ENCODE measurements around the gene TPRA1.

The TPRA1 gene

GRCh38 chr3:127593178-127593577 is 2.6 kb upstream of the TPRA1 start:
- no peak overlapping the region for H3K9ac ChIP-seq (ENCODE audit: low read depth in 1 of 2, low read length in 2 of 2)
- no peaks in the 10 kb centered on the region for H3K36me3 ChIP-seq (ENCODE audit: control insufficient read depth in 1 of 2, insufficient read depth in 2 of 2, low read length in 2 of 2)
- H3K4me3 ChIP-seq (ENCODE audit: low read depth in 1 of 2, low read length in 2 of 2): no peak overlapping the region
- no peaks in the 10 kb centered on the region for H3K9me3 ChIP-seq (ENCODE audit: control insufficient read depth in 1 of 2, low read length in 2 of 2)
- H3K27ac ChIP-seq (ENCODE audit: low read depth, low read length): no peak overlapping the region
- no peaks in the 10 kb centered on the region for H3K27me3 ChIP-seq (ENCODE audit: control insufficient read depth in 1 of 2, insufficient read depth in 2 of 2, low read length in 2 of 2)
- peaks cover 18 to 19% of the 10 kb centered on the region in 2 donors for H3K4me1 ChIP-seq (ENCODE audit: control insufficient read depth in 1 of 2, insufficient read depth in 2 of 2, low read length in 2 of 2)

- peak overlapping the region; percentile 84 to 90 for H3K4me3 ChIP-seq (ENCODE audit: low read depth in 1 of 2, low read length in 2 of 2)
- H3K9me3 ChIP-seq (ENCODE audit: control insufficient read depth in 1 of 2, low read length in 2 of 2): no peaks in the 10 kb centered on the region
- H3K27me3 ChIP-seq (ENCODE audit: control insufficient read depth in 1 of 2, insufficient read depth in 2 of 2, low read length in 2 of 2): no peaks in the 10 kb centered on the region
- H3K36me3 ChIP-seq (ENCODE audit: control insufficient read depth in 1 of 2, insufficient read depth in 2 of 2, low read length in 2 of 2): no peaks in the 10 kb centered on the region
- peaks cover 22 to 28% of the 10 kb centered on the region in 2 donors for H3K4me1 ChIP-seq (ENCODE audit: control insufficient read depth in 1 of 2, insufficient read depth in 2 of 2, low read length in 2 of 2)
- H3K9ac ChIP-seq (ENCODE audit: low read depth in 1 of 2, low read length in 2 of 2): peak overlapping the region; percentile 83 to 89
- H3K27ac ChIP-seq (ENCODE audit: low read depth, low read length): peak overlapping the region; percentile 81
Observed at GRCh38 chr3:127590282-127590592, 296 bp downstream of the TPRA1 start.

- peak overlapping the region; percentile 83 to 89 for H3K9ac ChIP-seq (ENCODE audit: low read depth in 1 of 2, low read length in 2 of 2)
- peak overlapping the region; percentile 84 to 90 for H3K4me3 ChIP-seq (ENCODE audit: low read depth in 1 of 2, low read length in 2 of 2)
- H3K4me1 ChIP-seq (ENCODE audit: control insufficient read depth in 1 of 2, insufficient read depth in 2 of 2, low read length in 2 of 2): peaks cover 22 to 28% of the 10 kb centered on the region in 2 donors
- H3K36me3 ChIP-seq (ENCODE audit: control insufficient read depth in 1 of 2, insufficient read depth in 2 of 2, low read length in 2 of 2): no peaks in the 10 kb centered on the region
- H3K27me3 ChIP-seq (ENCODE audit: control insufficient read depth in 1 of 2, insufficient read depth in 2 of 2, low read length in 2 of 2): no peaks in the 10 kb centered on the region
- peak overlapping the region; percentile 81 for H3K27ac ChIP-seq (ENCODE audit: low read depth, low read length)
- H3K9me3 ChIP-seq (ENCODE audit: control insufficient read depth in 1 of 2, low read length in 2 of 2): no peaks in the 10 kb centered on the region
Observed at GRCh38 chr3:127589600-127590281, 792 bp downstream of the TPRA1 start.

GRCh38 chr3:127588806-127589577 is 1.5 kb downstream of the TPRA1 start:
- H3K4me1 ChIP-seq (ENCODE audit: control insufficient read depth in 1 of 2, insufficient read depth in 2 of 2, low read length in 2 of 2): peaks cover 22 to 28% of the 10 kb centered on the region in 2 donors
- no peak overlapping the region for H3K27ac ChIP-seq (ENCODE audit: low read depth, low read length)
- peak overlapping the region; percentile 84 to 90 for H3K4me3 ChIP-seq (ENCODE audit: low read depth in 1 of 2, low read length in 2 of 2)
- H3K9ac ChIP-seq (ENCODE audit: low read depth in 1 of 2, low read length in 2 of 2): peak overlapping the region; percentile 83 to 89
- no peaks in the 10 kb centered on the region for H3K9me3 ChIP-seq (ENCODE audit: control insufficient read depth in 1 of 2, low read length in 2 of 2)
- no peaks in the 10 kb centered on the region for H3K27me3 ChIP-seq (ENCODE audit: control insufficient read depth in 1 of 2, insufficient read depth in 2 of 2, low read length in 2 of 2)
- H3K36me3 ChIP-seq (ENCODE audit: control insufficient read depth in 1 of 2, insufficient read depth in 2 of 2, low read length in 2 of 2): no peaks in the 10 kb centered on the region

- H3K4me3 ChIP-seq (ENCODE audit: low read depth in 1 of 2, low read length in 2 of 2): no peak overlapping the region
- H3K9ac ChIP-seq (ENCODE audit: low read depth in 1 of 2, low read length in 2 of 2): no peak overlapping the region
- H3K27ac ChIP-seq (ENCODE audit: low read depth, low read length): no peak overlapping the region
- no peaks in the 10 kb centered on the region for H3K9me3 ChIP-seq (ENCODE audit: control insufficient read depth in 1 of 2, low read length in 2 of 2)
- peaks cover 22 to 28% of the 10 kb centered on the region in 2 donors for H3K4me1 ChIP-seq (ENCODE audit: control insufficient read depth in 1 of 2, insufficient read depth in 2 of 2, low read length in 2 of 2)
- H3K36me3 ChIP-seq (ENCODE audit: control insufficient read depth in 1 of 2, insufficient read depth in 2 of 2, low read length in 2 of 2): no peaks in the 10 kb centered on the region
- no peaks in the 10 kb centered on the region for H3K27me3 ChIP-seq (ENCODE audit: control insufficient read depth in 1 of 2, insufficient read depth in 2 of 2, low read length in 2 of 2)
Observed at GRCh38 chr3:127587876-127588275, 2.7 kb downstream of the TPRA1 start.

- Histone ChIP-seq H3K9ac (ENCODE audit: low read depth in 1 of 2, low read length in 2 of 2) (no peak overlapping the region), H3K4me3 (ENCODE audit: low read depth in 1 of 2, low read length in 2 of 2) (no peak overlapping the region), H3K27me3 (ENCODE audit: control insufficient read depth in 1 of 2, insufficient read depth in 2 of 2, low read length in 2 of 2) (no peaks in the 10 kb centered on the region), H3K4me1 (ENCODE audit: control insufficient read depth in 1 of 2, insufficient read depth in 2 of 2, low read length in 2 of 2) (peaks cover 15 to 18% of the 10 kb centered on the region in 2 donors), H3K36me3 (ENCODE audit: control insufficient read depth in 1 of 2, insufficient read depth in 2 of 2, low read length in 2 of 2) (no peaks in the 10 kb centered on the region), H3K9me3 (ENCODE audit: control insufficient read depth in 1 of 2, low read length in 2 of 2) (no peaks in the 10 kb centered on the region), H3K27ac (ENCODE audit: low read depth, low read length) (no peak overlapping the region)
Observed at GRCh38 chr3:127585813-127586413, 4.6 kb downstream of the TPRA1 start.

- H3K9ac ChIP-seq (ENCODE audit: low read depth in 1 of 2, low read length in 2 of 2): no peak overlapping the region
- no peak overlapping the region for H3K27ac ChIP-seq (ENCODE audit: low read depth, low read length)
Observed at GRCh38 chr3:127585163-127585812, 5.2 kb downstream of the TPRA1 start.

GRCh38 chr3:127584734-127585133 is 5.8 kb downstream of the TPRA1 start:
- Histone ChIP-seq H3K9me3 (ENCODE audit: control insufficient read depth in 1 of 2, low read length in 2 of 2) (no peaks in the 10 kb centered on the region), H3K27me3 (ENCODE audit: control insufficient read depth in 1 of 2, insufficient read depth in 2 of 2, low read length in 2 of 2) (no peaks in the 10 kb centered on the region), H3K4me1 (ENCODE audit: control insufficient read depth in 1 of 2, insufficient read depth in 2 of 2, low read length in 2 of 2) (peaks cover 15 to 18% of the 10 kb centered on the region in 2 donors), H3K36me3 (ENCODE audit: control insufficient read depth in 1 of 2, insufficient read depth in 2 of 2, low read length in 2 of 2) (peaks cover under 1 to 4% of the 10 kb centered on the region in 2 donors), H3K27ac (ENCODE audit: low read depth, low read length) (no peak overlapping the region), H3K9ac (ENCODE audit: low read depth in 1 of 2, low read length in 2 of 2) (no peak overlapping the region), H3K4me3 (ENCODE audit: low read depth in 1 of 2, low read length in 2 of 2) (no peak overlapping the region)

More at GRCh38 chr3:127585163-127585812, 5.2 kb downstream of the TPRA1 start:
- Histone ChIP-seq H3K27me3 (ENCODE audit: control insufficient read depth in 1 of 2, insufficient read depth in 2 of 2, low read length in 2 of 2) (no peaks in the 10 kb centered on the region), H3K4me3 (ENCODE audit: low read depth in 1 of 2, low read length in 2 of 2) (no peak overlapping the region), H3K4me1 (ENCODE audit: control insufficient read depth in 1 of 2, insufficient read depth in 2 of 2, low read length in 2 of 2) (peaks cover 15 to 18% of the 10 kb centered on the region in 2 donors), H3K36me3 (ENCODE audit: control insufficient read depth in 1 of 2, insufficient read depth in 2 of 2, low read length in 2 of 2) (no peaks in the 10 kb centered on the region), H3K9me3 (ENCODE audit: control insufficient read depth in 1 of 2, low read length in 2 of 2) (no peaks in the 10 kb centered on the region)

GRCh38 chr3:127580327-127581060 is 10.0 kb downstream of the TPRA1 start:
- Histone ChIP-seq H3K9me3 (ENCODE audit: control insufficient read depth in 1 of 2, low read length in 2 of 2) (no peaks in the 10 kb centered on the region), H3K4me3 (ENCODE audit: low read depth in 1 of 2, low read length in 2 of 2) (no peak overlapping the region), H3K27ac (ENCODE audit: low read depth, low read length) (no peak overlapping the region), H3K27me3 (ENCODE audit: control insufficient read depth in 1 of 2, insufficient read depth in 2 of 2, low read length in 2 of 2) (no peaks in the 10 kb centered on the region), H3K9ac (ENCODE audit: low read depth in 1 of 2, low read length in 2 of 2) (no peak overlapping the region), H3K4me1 (ENCODE audit: control insufficient read depth in 1 of 2, insufficient read depth in 2 of 2, low read length in 2 of 2) (peaks cover under 1 to 1% of the 10 kb centered on the region in 2 donors), H3K36me3 (ENCODE audit: control insufficient read depth in 1 of 2, insufficient read depth in 2 of 2, low read length in 2 of 2) (peaks cover 6 to 20% of the 10 kb centered on the region in 2 donors)

All from duodenal mucosa (tissue), 2 donors.